Esophagus squamous epithelium (tissue), 4 donors: ENCODE measurements around the gene ACAP2.

ENCODE experiments used
- CTCF ChIP-seq, 6 experiments: fragments of 450-650 bp in 4 of 6; fragments of 200-600 bp in 2 of 6; sonication (generic) in 2 of 6; IDR thresholded peaks; one replicate each; pipeline ENCODE4 v1.5.1; 2016 to 2019; ENCODE audit warnings: antibody characterized with exemption in 6 of 6, mild to moderate bottlenecking in 4 of 6, moderate library complexity in 4 of 6
- POLR2A ChIP-seq, 4 donors: fragments of 450-650 bp; IDR thresholded peaks; one replicate each; pipeline ENCODE4 v1.6.1; 2017; ENCODE audit warnings: antibody characterized with exemption in 4 of 4, mild to moderate bottlenecking in 4 of 4, moderate library complexity in 3 of 4

- TF ChIP-seq CTCF (IDR thresholded peaks at IDR 0.05) (no peak), POLR2A (IDR thresholded peaks at IDR 0.05) (no peak)
These were observed 159.9 kb downstream of the ACAP2 start for GRCh38 chr3:195282961-195283360.
